K562 (cell line): Measurements from ENCODE around the gene ANKRD12. TPM values are rescaled to one million over a fixed set of nuclear protein-coding genes. Genes with fewer than 3 reads are reported as not detected.

ENCODE experiments used
- CREB3L1 ChIP-seq: fragments of 450-650 bp; IDR thresholded peaks from 2 replicates; pipeline ENCODE4 v1.6.1; 2014; ENCODE audit warnings: low read depth, mild to moderate bottlenecking, moderate library complexity, borderline replicate concordance
- ETS1 ChIP-seq: conservative IDR thresholded peaks from 2 replicates; pipeline ENCODE4 v1.6.1; 2011; ENCODE audit warnings: low read depth, mild to moderate bottlenecking, low read length; ENCODE audit not compliant: control insufficient read depth
- GTF2A2 ChIP-seq: IDR thresholded peaks from 2 replicates; pipeline ENCODE4 v1.6.1; 2016; ENCODE audit warnings: mild to moderate bottlenecking, missing genetic modification characterization, missing compliant biosample characterization
- MCM7 ChIP-seq, 2 experiments: fragments of 450-650 bp; IDR thresholded peaks; 2 replicates each; pipeline ENCODE4 v1.6.1; 2016 to 2018
- NONO ChIP-seq, 2 experiments: fragments of 200-400 bp in 1 of 2; fragments of 450-650 bp in 1 of 2; formaldehyde crosslinking in 1 of 2; IDR thresholded peaks; 2 replicates each; pipeline ENCODE4 v1.6.1; 2017; ENCODE audit warnings: low read depth in 2 of 2, mild to moderate bottlenecking in 2 of 2, moderate library complexity in 2 of 2, low read length in 1 of 2
- NR1H2 ChIP-seq: sonication (generic); formaldehyde crosslinking; IDR thresholded peaks from 2 replicates; pipeline ENCODE4 v1.4.0; 2020; ENCODE audit warnings: mild to moderate bottlenecking, missing genetic modification reagents
- POLR2G ChIP-seq: fragments of 200-400 bp; formaldehyde crosslinking; IDR thresholded peaks from 2 replicates; pipeline ENCODE4 v1.6.1; 2017; ENCODE audit warnings: low read depth, mild to moderate bottlenecking, antibody characterized with exemption, low read length, moderate library complexity
- SLC30A9 ChIP-seq: fragments of 250-450 bp; sonication (Bioruptor Pico); IDR thresholded peaks from 2 replicates; pipeline ENCODE4 v1.8.0; 2022; ENCODE audit warnings: mild to moderate bottlenecking, moderate library complexity
- TAF15 ChIP-seq: fragments of 200-400 bp; formaldehyde crosslinking; IDR thresholded peaks from 2 replicates; pipeline ENCODE4 v1.6.1; 2017; ENCODE audit warnings: mild to moderate bottlenecking, low read depth, low read length, moderate library complexity
- ZBTB17 ChIP-seq: fragments of 450-650 bp; formaldehyde crosslinking; IDR thresholded peaks from 2 replicates; pipeline ENCODE4 v1.4.0; 2020; ENCODE audit warnings: mild to moderate bottlenecking
- ZBTB33 ChIP-seq: sonication (generic); formaldehyde crosslinking; IDR thresholded peaks from 2 replicates; pipeline ENCODE4 v1.8.1; 2023; ENCODE audit warnings: mild to moderate bottlenecking, missing genetic modification reagents
- ZNF197 ChIP-seq: fragments of 200-800 bp; sonication (Bioruptor generic); IDR thresholded peaks from 2 replicates; pipeline ENCODE4 v1.6.1; 2016; ENCODE audit warnings: low read depth, missing genetic modification characterization, missing compliant biosample characterization
- ZNF592 ChIP-seq: fragments of 450-650 bp; IDR thresholded peaks from 2 replicates; pipeline ENCODE4 v1.6.1; 2017; ENCODE audit warnings: antibody characterized with exemption, mild to moderate bottlenecking
- ZNF740 ChIP-seq, 3 experiments: fragments of 200-800 bp in 1 of 3; sonication (Bioruptor generic) in 1 of 3; sonication (generic) in 1 of 3; formaldehyde crosslinking in 1 of 3; IDR thresholded peaks; 2 replicates each; pipeline versions ENCODE4 v1.6.1 to v1.8.0; 2016 to 2022; ENCODE audit warnings: mild to moderate bottlenecking in 2 of 3, missing compliant biosample characterization in 2 of 3, missing genetic modification characterization in 2 of 3, missing genetic modification reagents in 1 of 3
- ZNF76 ChIP-seq: fragments of 250-450 bp; sonication (Bioruptor Pico); IDR thresholded peaks from 2 replicates; pipeline ENCODE4 v1.4.0; 2020; ENCODE audit warnings: mild to moderate bottlenecking, moderate library complexity, borderline replicate concordance
- polyA plus RNA-seq, 8 experiments: library from polyadenylated mRNA; depleted of rRNA in 4 of 8; stranded (reverse) in 5 of 8; unstranded in 3 of 8; fragments of >200 nt; fragmentation: Nextera tagmentation in 2 of 8; fragmentation: Illumina TruSeq in 1 of 8; extraction: Ambion mirVana in 2 of 8; extraction: Trizol in 1 of 8; gene quantifications; 2 replicates each; pipeline versions ENCODE4 v1.2.1 to v1.2.3, GENCODE V29; 2011 to 2014; ENCODE audit warnings: inconsistent platforms in 1 of 8, missing spikeins in 1 of 8
- total RNA-seq, 7 experiments: library from RNA; depleted of rRNA in 6 of 7; stranded (reverse); fragments of >200 nt in 6 of 7; fragmentation: Illumina TruSeq in 2 of 7; extraction: Trizol in 2 of 7; gene quantifications; 2 replicates each; pipeline versions ENCODE4 v1.2.1 to v1.2.3, GENCODE V29; 2011 to 2021; ENCODE audit warnings: low replicate concordance in 1 of 7

The ANKRD12 gene
- total and polyA plus RNA-seq, 9 of the 15 experiments (the other 6 are each of a cell fraction or from before 2014, with no cell fraction given), result 6.6 to 28.2 (median 16.0) TPM

GRCh38 chr18:9334973-9335696 lies 198.6 kb downstream of the ANKRD12 start (continued):
- TF ChIP-seq NONO (IDR thresholded peaks at IDR 0.05; ENCODE audit: low read depth in 2 of 2, low read length in 1 of 2) (peak; percentile 7 to 74; a peak in 2 of 4 replicates), SLC30A9 (CRISPR knock-in tag) (0 out of 2 replicates have a peak, but pooled peaks have one; percentile 64), MCM7 (IDR thresholded peaks at IDR 0.05) (no peak), POLR2G (peak; percentile 36), ZNF76 (CRISPR knock-in tag) (no peak), TAF15 (no peak), ZNF740 (CRISPR knock-in tag; IDR thresholded peaks at IDR 0.05) (peak; percentile 68; the same call in 1 of the 2 replicates), ZNF740 (tag; IDR thresholded peaks at IDR 0.05) (peak in 1 of 2 experiments; percentile 76; a peak in 1 of 4 replicates), ZNF592 (0 out of 2 replicates have a peak, but pooled peaks have one; percentile 58), ZNF197 (CRISPR knock-in tag) (peak; percentile 63; the same call in 1 of the 2 replicates), ZBTB33 (CRISPR knock-in tag) (no peak), ZBTB17 (CRISPR knock-in tag) (peak; percentile 63; the same call in 1 of the 2 replicates), CREB3L1 (peak; percentile 35; the same call in 1 of the 2 replicates), NR1H2 (0 out of 2 replicates have a peak, but pooled peaks have one; percentile 79), GTF2A2 (tag) (peak; percentile 59; the same call in 1 of the 2 replicates), ETS1 (peak; percentile 71; the same call in 1 of the 2 replicates)
